AG09319 (cell line): ENCODE measurements around the gene ORC5.

Experiments
- DNase-seq: peaks from one replicate; pipeline ENCODE4 v3.0.0-alpha.2; 2010; ENCODE audit warnings: low read depth; ENCODE audit errors: extremely low read depth
- CTCF ChIP-seq: IDR thresholded peaks from 2 replicates; pipeline ENCODE4 v1.5.1; 2011; ENCODE audit warnings: low read depth, mild to moderate bottlenecking, inconsistent platforms, low read length, moderate library complexity

The ORC5 gene

GRCh38 chr7:104089612-104090011, 118.2 kb downstream of the ORC5 start:
- no peak for TF ChIP-seq CTCF
- DNase-seq: no peak

- no peak for DNase-seq
- no peak for TF ChIP-seq CTCF
These were observed 118.8 kb downstream of the ORC5 start for GRCh38 chr7:104089061-104089460.
